Osteoblast (primary cell): ENCODE measurements around the gene IL15RA. TPM values are rescaled to one million over a fixed set of nuclear protein-coding genes. Genes with fewer than 3 reads are reported as not detected.

Experiments used
- DNase-seq: peaks from one replicate; pipeline ENCODE4 v3.0.0; 2011; ENCODE audit warnings: low spot score, mixed read lengths; ENCODE audit not compliant: insufficient read length; ENCODE audit errors: missing footprints
- H2AFZ ChIP-seq: 2 replicates; pipeline ENCODE4 v1.6.0; 2011; ENCODE audit warnings: mild to moderate bottlenecking, low read length
- H3K27ac ChIP-seq: 2 replicates; pipeline ENCODE4 v1.5.1; 2011; ENCODE audit warnings: mild to moderate bottlenecking, low read depth, low read length, moderate library complexity
- H3K27me3 ChIP-seq: 2 replicates; pipeline ENCODE4 v1.6.0; 2012; ENCODE audit warnings: mild to moderate bottlenecking, control low read depth, inconsistent platforms, low read length, moderate library complexity; ENCODE audit not compliant: insufficient read depth
- H3K36me3 ChIP-seq: 2 replicates; pipeline ENCODE4 v1.5.1; 2011; ENCODE audit warnings: mild to moderate bottlenecking, low read length, control low read depth, moderate library complexity; ENCODE audit not compliant: insufficient read depth
- H3K4me1 ChIP-seq: 2 replicates; pipeline ENCODE4 v1.5.1; 2011; ENCODE audit warnings: mild to moderate bottlenecking, low read length, control low read depth, moderate library complexity; ENCODE audit not compliant: insufficient read depth
- H3K4me2 ChIP-seq: 2 replicates; pipeline ENCODE4 v1.6.0; 2011; ENCODE audit warnings: mild to moderate bottlenecking, low read length; ENCODE audit not compliant: insufficient read depth
- H3K4me3 ChIP-seq: fragments of 200-600 bp; sonication (generic); 3 replicates; pipeline ENCODE4 v1.5.1; 2012; ENCODE audit warnings: mild to moderate bottlenecking, low read length, inconsistent platforms; ENCODE audit not compliant: insufficient read depth
- H3K79me2 ChIP-seq: 2 replicates; pipeline ENCODE4 v1.6.0; 2012; ENCODE audit warnings: mild to moderate bottlenecking, low read length, control low read depth, inconsistent platforms; ENCODE audit not compliant: insufficient read depth
- H3K9me3 ChIP-seq: 2 replicates; pipeline ENCODE4 v1.5.1; 2011; ENCODE audit warnings: low read depth, low read length, control low read depth
- H4K20me1 ChIP-seq: 2 replicates; pipeline ENCODE4 v1.6.0; 2012; ENCODE audit warnings: mild to moderate bottlenecking, low read length, control low read depth; ENCODE audit not compliant: insufficient read depth
- total RNA-seq: library from RNA; depleted of rRNA; stranded (reverse); fragments of >200 nt; gene quantifications from 2 replicates; pipeline ENCODE4 v1.2.3, GENCODE V29; 2012
- TF ChIP-seq, protein P1 (sequence below): IDR thresholded peaks from 2 replicates; pipeline ENCODE4 v1.5.1; 2011; ENCODE audit warnings: mild to moderate bottlenecking, low read depth, low read length, moderate library complexity; ENCODE audit errors: extremely low read depth

The IL15RA gene
- total RNA-seq, 1 donor = 1.1 TPM

GRCh38 chr10:5959142-5959541, 18.2 kb downstream of the IL15RA start:
- DNase-seq = no peak
- no peaks in the 10 kb centered on the region for H4K20me1 ChIP-seq
- H3K4me2 ChIP-seq = no peak overlapping the region
- no peaks in the 10 kb centered on the region for H3K27me3 ChIP-seq
- H3K4me3 ChIP-seq = no peak overlapping the region
- H3K4me1 ChIP-seq = no peaks in the 10 kb centered on the region
- H2AFZ ChIP-seq = no peak overlapping the region
- H3K27ac ChIP-seq = no peak overlapping the region
- no peaks in the 10 kb centered on the region for H3K36me3 ChIP-seq
- no peaks in the 10 kb centered on the region for H3K9me3 ChIP-seq
- TF ChIP-seq, protein P1, sequence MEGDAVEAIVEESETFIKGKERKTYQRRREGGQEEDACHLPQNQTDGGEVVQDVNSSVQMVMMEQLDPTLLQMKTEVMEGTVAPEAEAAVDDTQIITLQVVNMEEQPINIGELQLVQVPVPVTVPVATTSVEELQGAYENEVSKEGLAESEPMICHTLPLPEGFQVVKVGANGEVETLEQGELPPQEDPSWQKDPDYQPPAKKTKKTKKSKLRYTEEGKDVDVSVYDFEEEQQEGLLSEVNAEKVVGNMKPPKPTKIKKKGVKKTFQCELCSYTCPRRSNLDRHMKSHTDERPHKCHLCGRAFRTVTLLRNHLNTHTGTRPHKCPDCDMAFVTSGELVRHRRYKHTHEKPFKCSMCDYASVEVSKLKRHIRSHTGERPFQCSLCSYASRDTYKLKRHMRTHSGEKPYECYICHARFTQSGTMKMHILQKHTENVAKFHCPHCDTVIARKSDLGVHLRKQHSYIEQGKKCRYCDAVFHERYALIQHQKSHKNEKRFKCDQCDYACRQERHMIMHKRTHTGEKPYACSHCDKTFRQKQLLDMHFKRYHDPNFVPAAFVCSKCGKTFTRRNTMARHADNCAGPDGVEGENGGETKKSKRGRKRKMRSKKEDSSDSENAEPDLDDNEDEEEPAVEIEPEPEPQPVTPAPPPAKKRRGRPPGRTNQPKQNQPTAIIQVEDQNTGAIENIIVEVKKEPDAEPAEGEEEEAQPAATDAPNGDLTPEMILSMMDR = no peak
- no peaks in the 10 kb centered on the region for H3K79me2 ChIP-seq

GRCh38 chr10:5958675-5959074, 18.7 kb downstream of the IL15RA start:
- Histone ChIP-seq H3K79me2 (no peaks in the 10 kb centered on the region), H3K36me3 (no peaks in the 10 kb centered on the region), H3K27me3 (no peaks in the 10 kb centered on the region), H3K9me3 (no peaks in the 10 kb centered on the region), H3K4me3 (no peak overlapping the region), H2AFZ (no peak overlapping the region), H3K4me2 (no peak overlapping the region), H3K4me1 (no peaks in the 10 kb centered on the region), H4K20me1 (no peaks in the 10 kb centered on the region), H3K27ac (no peak overlapping the region)
- TF ChIP-seq, protein P1 = no peak
- no peak for DNase-seq

DNA sequence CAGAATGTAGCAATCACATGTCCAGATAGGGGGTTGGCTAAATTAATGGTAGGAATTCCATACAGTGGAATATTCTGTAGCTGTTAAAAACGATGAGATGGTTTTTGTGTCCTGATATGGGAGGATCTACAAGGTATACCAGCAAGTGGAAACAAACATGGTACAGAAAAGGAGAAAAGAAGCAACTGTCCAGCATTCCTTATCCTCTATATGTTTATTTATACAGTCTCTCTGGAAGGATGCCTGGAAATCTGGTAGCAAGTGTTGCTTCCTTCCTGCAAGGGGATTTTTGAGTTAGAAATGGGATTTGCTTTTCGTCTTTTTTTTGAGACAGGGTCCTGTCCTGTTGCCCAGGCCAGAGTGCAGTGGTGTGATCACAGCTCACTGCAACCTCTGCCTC, 19.3 kb downstream of the IL15RA start:
- Histone ChIP-seq H3K9me3 (no peaks in the 10 kb centered on the region), H3K27me3 (no peaks in the 10 kb centered on the region), H2AFZ (no peak overlapping the region), H3K36me3 (no peaks in the 10 kb centered on the region), H3K79me2 (no peaks in the 10 kb centered on the region), H3K27ac (no peak overlapping the region), H4K20me1 (no peaks in the 10 kb centered on the region), H3K4me1 (no peaks in the 10 kb centered on the region), H3K4me2 (no peak overlapping the region), H3K4me3 (no peak overlapping the region)
- DNase-seq = no peak
- TF ChIP-seq, protein P1 = no peak

DNA sequence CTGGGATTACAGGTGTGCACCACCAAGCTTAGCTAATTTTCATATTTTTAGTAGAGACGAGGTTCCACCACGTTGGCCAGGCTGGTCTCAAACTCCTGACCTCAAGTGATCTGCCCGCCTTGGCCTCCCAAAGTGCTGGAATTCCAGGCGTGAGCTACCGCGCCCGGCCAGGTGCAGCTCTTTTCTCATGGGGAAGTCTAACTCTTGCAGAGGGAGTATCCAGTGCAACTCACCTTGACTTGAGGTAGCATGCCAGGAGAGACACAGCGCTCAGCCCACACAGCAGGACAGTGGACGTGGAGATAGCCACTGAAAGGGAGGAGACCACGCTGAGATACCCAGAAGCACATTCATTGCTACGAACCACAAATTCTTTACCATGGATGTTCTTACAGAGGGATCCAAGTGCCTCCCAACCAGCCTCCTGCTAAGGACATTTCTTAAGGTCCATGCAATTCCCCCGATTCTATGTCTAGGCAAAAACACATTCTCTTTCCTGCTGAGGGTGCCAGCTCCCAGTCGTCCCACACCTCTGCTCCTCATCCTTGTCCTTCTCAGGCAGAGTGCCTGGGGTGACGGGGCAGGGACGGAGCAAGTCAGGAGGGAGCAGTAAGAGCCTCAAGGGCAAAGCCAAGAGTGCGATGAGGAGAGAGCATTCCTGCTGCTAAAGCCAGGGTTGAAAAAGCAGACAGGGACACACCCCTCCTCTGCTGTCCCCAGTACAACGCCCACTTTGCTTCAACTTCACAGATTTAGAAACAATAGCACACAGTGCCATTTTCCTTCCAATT, 21.0 kb downstream of the IL15RA start:
- no peak overlapping the region for H2AFZ ChIP-seq
- no peaks in the 10 kb centered on the region for H3K9me3 ChIP-seq
- DNase-seq = no peak
- no peaks in the 10 kb centered on the region for H3K27me3 ChIP-seq
- no peaks in the 10 kb centered on the region for H3K36me3 ChIP-seq
- H3K4me1 ChIP-seq = no peaks in the 10 kb centered on the region
- TF ChIP-seq, protein P1 = no peak
- H4K20me1 ChIP-seq = no peaks in the 10 kb centered on the region
- H3K4me3 ChIP-seq = no peak overlapping the region
- no peaks in the 10 kb centered on the region for H3K79me2 ChIP-seq
- H3K27ac ChIP-seq = no peak overlapping the region
- H3K4me2 ChIP-seq = no peak overlapping the region
